Measurements from ENCODE around the gene ZNF839.
"Not testable (repeated sequence)": the region's sequence is repeated elsewhere in the genome, so short reads cannot be mapped to it uniquely, and the experiment has no call there.

ZNF839 gene

DNA sequence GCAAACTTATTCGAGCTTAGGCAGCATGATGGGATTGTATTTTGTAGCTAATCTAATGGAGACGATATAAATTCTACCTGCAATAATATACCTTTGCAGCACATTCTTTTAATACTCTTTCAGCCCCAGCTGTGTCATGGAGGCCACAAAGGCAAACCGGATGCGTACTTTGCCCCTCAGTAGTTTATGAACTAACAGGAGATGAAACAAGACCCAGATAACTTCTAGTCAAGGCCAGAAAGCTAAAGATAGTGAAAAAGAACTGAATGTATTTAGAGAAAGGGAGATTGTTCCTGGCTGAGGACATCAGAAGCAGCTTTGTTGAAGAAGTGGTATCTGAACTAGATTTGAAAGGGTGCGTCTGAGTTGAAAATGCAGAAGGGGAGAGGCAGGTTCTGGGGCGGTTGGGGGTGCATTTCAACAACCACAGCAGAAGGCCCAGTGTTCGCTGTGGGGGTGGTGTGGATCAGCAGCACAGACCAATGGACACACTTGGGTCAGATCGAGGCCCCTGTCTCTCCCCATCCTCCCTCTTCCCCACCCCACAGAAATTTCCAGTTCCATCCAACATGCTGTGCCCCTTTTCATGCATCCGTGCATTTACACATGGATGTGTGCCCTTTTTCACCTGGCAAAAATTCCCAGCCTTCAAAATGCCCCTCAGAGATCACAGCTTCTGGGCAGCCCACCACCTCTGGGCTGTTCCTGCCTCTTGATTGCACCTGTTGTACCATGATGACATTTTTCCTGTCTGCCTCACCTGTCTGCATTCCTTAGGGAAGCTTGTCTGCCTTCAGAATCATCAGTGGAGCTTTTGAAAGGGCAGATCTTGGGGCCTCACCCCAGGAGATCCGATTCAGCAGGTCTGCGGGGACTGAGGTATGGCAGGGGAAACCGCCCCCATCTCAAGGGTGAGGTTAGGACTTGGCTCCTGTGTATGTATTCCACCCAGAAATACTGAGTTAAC is 2.2 kb downstream of the ZNF839 start:
- DNase-seq (no peak), ATAC-seq (no peak)
- Mint-ChIP-seq H3K4me3 (peak overlapping the region in 1 of 2 donors; percentile 21), H3K27me3 (no peaks in the 10 kb centered on the region), H3K4me1 (peaks cover 53% of the 10 kb centered on the region), H3K27ac (no peak overlapping the region), H3K9me3 (no peaks in the 10 kb centered on the region)

DNA sequence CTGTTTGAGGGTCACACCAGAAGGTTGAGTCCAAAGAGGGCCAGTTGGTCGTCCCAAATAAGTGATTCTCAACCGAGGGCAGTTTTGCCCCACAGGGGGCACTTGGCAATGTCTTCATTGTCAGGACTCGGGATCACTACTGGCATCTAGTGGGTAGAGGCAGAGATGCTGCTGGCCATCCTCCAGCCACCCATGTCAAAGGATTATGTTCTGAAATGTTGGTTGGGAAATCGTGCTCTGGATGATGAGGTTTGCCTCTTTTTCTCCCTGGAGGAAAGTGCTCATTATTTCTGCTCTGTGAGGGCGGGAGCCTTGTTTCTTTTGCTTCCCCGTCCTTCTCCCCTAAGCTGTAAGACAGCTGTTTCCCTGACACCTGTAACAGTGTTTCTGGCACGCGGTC is 3.6 kb downstream of the ZNF839 start:
- peak in 1 of 2 donors; percentile 45 for DNase-seq
- Mint-ChIP-seq H3K9me3 (no peaks in the 10 kb centered on the region), H3K4me1 (peaks cover 40% of the 10 kb centered on the region), H3K27me3 (no peaks in the 10 kb centered on the region), H3K4me3 (no peak overlapping the region), H3K27ac (peak overlapping the region in 1 of 2 donors; percentile 41)
- ATAC-seq: no peak

DNA sequence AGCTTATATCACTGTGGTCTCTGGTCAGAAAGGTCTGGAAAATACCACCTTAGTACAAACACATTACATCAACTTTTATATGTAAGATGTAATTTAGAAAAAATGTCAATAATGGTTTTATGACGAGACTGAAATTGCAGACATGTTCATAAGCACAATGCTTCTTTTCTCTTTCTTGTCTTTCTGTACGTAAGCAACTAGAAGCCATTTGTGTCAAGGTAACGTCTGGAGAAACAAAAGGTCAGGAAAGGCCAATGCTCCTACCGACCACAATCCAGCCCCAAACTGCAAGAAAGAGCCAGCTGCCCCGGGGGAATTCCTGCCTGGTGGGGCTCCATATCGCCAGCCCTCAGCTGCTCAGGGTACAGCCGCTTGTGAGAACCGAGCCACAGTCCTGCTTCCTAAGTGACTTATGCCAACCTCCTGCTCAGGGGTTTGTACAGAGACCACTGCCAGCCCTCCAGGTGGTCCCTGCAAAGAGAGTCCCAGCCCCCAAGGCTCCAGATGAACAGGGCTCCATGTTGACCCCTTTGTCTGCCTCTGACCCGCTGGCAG is 6.3 kb downstream of the ZNF839 start:
- no peaks in the 10 kb centered on the region for H3K27me3 Mint-ChIP-seq
- no peak overlapping the region for H3K4me3 Mint-ChIP-seq
- H3K4me1 Mint-ChIP-seq: peaks cover 19% of the 10 kb centered on the region
- ATAC-seq: no peak
- DNase-seq: no peak
- no peaks in the 10 kb centered on the region for H3K9me3 Mint-ChIP-seq
- peak overlapping the region in 1 of 2 donors; percentile 19 for H3K27ac Mint-ChIP-seq

DNA sequence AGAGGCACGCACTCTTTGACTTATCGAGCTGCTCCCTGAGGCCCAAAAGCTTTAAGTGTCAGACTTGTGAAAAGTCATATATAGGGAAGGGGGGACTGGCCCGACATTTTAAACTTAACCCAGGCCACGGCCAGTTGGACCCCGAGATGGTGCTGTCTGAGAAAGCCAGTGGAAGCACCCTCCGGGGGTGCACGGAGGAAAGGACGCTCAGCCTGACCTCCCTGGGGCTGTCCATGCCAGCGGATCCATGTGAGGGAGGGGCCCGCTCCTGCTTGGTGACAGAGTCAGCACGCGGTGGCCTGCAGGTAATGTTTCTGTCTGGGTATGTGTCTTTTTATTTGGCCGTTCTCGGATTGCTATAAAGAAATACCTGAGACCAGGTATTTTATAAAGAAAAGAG is 7.0 kb downstream of the ZNF839 start:
- H3K27me3 Mint-ChIP-seq: no peaks in the 10 kb centered on the region
- peak overlapping the region in 1 of 2 donors; percentile 65 for H3K27ac Mint-ChIP-seq
- DNase-seq (no peak), ATAC-seq (no peak)
- peaks cover 12% of the 10 kb centered on the region for H3K4me1 Mint-ChIP-seq
- no peak overlapping the region for H3K4me3 Mint-ChIP-seq
- H3K9me3 Mint-ChIP-seq: no peaks in the 10 kb centered on the region

DNA sequence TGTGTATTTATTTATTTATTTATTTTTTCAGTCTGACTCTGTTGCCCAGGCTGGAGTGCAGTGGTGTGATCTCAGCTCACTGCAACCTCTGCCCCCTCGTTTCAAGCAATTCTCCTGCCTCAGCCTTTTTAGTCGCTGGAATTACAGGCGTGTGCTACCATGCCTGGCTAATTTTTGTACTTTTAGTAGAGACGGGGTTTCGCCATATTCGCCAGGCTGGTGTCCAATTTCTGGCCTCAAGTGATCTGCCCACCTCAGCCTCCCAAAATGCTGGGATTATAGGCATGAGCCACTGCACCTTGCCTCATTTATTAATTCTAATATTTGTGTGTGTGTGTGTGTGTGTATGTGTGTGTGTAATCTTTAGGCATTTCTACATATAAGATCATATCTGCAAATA is 9.8 kb downstream of the ZNF839 start:
- not testable (repeated sequence) for ATAC-seq

DNA sequence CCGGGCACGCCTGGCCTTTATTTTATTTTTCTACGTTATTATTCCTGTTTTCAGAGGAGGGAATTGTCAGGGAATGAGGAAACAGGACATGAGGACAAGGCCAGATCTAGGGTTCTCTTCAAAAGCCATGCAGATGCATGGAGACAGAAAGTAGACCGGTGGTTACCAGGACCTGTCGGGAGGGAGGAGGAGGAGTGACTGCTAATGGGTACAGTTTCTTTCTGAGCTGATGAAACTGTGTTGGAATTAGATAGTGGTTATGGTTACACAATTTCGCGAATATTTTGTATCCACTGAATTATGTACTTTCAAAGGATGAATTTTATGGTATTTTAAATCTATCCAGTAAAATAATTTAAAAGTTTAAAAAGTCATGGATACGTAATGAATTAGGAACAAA is 11.3 kb downstream of the ZNF839 start:
- ATAC-seq (no peak), DNase-seq (no peak)
- Mint-ChIP-seq H3K4me1 (no peaks in the 10 kb centered on the region), H3K4me3 (no peak overlapping the region), H3K9me3 (no peaks in the 10 kb centered on the region), H3K27ac (peak overlapping the region in 1 of 2 donors; percentile 76), H3K27me3 (no peaks in the 10 kb centered on the region)

More for the DNA sequence above, 9.8 kb downstream of the ZNF839 start:
- H3K4me3 Mint-ChIP-seq, H3K9me3 Mint-ChIP-seq, H3K27me3 Mint-ChIP-seq, H3K27ac Mint-ChIP-seq, DNase-seq, H3K4me1 Mint-ChIP-seq: not testable (repeated sequence)

DNA sequence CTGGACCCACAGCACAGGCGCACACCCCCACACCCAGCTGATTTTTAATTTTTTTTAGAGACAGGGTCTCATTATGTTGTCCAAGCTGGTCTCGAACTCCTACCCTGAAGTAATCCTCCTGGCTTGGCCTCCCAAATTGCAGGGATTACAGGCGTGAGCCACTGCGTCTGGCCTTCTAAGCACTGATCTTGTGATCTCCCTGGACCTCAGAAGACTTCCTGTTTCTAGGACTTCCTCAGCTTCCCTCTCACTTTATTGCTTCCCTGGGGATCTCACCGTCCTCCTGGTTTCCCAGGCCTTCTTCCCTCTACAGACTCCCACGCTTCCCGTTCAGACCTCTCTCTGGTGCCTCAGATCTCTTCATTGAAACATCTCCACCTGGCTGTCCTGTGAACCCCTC is 13.8 kb downstream of the ZNF839 start:
- no peak overlapping the region for H3K27ac Mint-ChIP-seq
- no peaks in the 10 kb centered on the region for H3K9me3 Mint-ChIP-seq
- ATAC-seq (no peak), DNase-seq (no peak)
- H3K4me3 Mint-ChIP-seq: no peak overlapping the region
- no peaks in the 10 kb centered on the region for H3K4me1 Mint-ChIP-seq
- H3K27me3 Mint-ChIP-seq: no peaks in the 10 kb centered on the region

DNA sequence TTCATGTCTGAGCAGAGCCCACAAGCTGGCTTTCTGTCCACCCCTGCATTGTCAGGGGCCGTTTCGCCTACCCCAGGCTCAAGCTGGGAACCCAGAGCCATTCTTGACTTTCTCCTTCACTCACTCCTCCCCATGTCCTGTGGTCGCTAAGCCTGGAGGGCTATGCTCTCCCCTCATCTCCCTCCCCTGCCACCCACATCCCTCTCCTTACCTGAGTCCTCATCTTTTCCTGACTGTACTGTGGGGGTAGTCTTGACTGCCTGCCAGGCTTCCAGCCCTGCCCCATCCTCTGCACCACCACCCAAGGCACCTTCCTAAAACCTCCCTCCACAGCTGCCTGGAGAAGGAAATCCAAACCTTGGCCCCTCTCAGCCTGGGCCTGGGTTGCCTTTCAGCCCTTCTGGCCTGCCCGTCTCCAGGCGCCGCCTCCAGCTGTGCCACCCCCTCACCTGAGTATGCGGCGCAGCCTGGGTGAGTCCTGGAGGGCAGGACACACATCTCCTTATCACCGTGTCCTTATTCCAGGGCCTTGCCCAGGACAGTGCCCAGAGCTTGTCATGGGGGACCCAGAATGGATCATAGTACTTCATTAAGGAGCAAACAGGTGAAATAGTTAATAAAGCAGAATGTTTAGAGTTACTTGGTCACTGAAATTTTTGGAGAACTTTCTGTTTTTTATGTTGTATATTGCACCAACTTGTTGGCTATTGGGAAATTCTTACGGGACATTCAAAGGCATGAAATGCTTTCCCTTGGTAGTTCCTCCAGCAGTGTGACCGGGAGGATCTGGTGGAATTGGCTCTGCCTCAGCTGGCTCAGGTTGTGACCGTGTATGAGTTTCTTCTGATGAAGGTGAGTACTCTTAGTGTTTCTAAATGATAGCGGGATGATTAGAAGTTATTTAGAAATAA is 14.5 kb downstream of the ZNF839 start:
- peak overlapping the region in 1 of 2 donors; percentile 72 for H3K27ac Mint-ChIP-seq
- DNase-seq: no peak
- ATAC-seq: no peak
- no peak overlapping the region for H3K4me3 Mint-ChIP-seq
- no peaks in the 10 kb centered on the region for H3K27me3 Mint-ChIP-seq
- no peaks in the 10 kb centered on the region for H3K9me3 Mint-ChIP-seq
- H3K4me1 Mint-ChIP-seq: no peaks in the 10 kb centered on the region

DNA sequence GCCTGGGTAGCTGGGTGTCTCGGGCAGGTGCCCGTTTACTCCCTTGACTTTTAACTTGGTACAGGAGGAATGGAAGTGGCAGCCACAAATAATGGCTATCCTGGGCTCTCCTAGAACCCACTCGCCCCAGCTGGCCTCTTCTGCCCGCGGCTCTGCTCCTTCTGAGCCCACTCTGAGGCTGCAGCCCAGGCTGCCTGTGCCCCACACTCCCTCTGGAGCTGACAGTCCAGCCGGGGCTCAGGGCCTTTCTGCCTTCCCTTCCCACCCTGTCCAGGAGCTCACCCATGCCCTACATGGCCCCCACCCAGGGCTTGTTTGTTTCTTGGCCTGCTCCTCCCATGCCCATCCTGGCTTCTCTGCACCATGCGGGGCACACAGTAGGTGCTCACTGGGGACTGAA is 15.6 kb downstream of the ZNF839 start:
- H3K27ac Mint-ChIP-seq: peak overlapping the region in 1 of 2 donors; percentile 63
- no peak overlapping the region for H3K4me3 Mint-ChIP-seq
- no peaks in the 10 kb centered on the region for H3K9me3 Mint-ChIP-seq

DNA sequence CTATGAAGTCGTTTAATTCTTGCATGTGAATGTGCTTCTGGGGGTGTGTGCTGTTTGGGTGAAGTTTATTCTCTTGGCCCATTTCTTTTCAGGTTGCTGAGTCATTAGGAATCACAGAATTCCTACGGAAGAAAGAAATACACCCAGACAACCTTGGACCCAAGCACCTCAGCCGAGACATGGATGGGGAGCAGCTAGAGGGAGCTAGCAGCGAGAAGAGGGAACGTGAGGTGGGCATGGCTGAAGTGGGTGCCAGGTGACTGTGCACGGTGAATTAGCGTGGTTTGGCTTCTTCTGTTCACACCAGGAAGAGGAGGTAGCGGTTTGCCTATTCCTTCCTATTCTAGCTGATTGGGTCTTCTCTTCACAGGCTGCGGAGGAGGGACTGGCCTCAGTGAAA is 19.2 kb downstream of the ZNF839 start:
- DNase-seq (no peak), ATAC-seq (no peak)
- Mint-ChIP-seq H3K9me3 (no peaks in the 10 kb centered on the region), H3K4me1 (no peaks in the 10 kb centered on the region), H3K27me3 (no peaks in the 10 kb centered on the region), H3K27ac (no peak overlapping the region), H3K4me3 (no peak overlapping the region)

More for the DNA sequence above, 15.6 kb downstream of the ZNF839 start:
- ATAC-seq: no peak
- H3K4me1 Mint-ChIP-seq: no peaks in the 10 kb centered on the region
- no peaks in the 10 kb centered on the region for H3K27me3 Mint-ChIP-seq
- no peak for DNase-seq

DNA sequence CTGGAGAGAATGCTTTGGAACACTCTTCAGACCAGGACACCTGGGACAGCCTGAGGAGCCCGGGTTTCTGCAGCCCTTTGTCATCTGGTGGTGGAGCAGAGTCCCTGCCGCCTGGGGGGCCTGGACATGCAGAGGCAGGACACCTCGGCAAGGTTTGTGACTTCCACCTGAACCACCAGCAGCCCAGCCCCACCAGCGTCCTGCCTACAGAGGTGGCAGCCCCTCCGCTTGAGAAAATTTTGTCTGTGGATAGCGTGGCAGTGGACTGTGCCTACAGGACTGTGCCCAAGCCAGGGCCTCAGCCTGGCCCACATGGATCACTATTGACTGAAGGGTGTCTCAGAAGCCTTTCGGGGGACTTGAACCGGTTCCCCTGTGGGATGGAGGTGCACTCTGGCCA is 22.0 kb downstream of the ZNF839 start:
- Mint-ChIP-seq H3K27me3 (no peaks in the 10 kb centered on the region), H3K4me1 (no peaks in the 10 kb centered on the region), H3K9me3 (no peaks in the 10 kb centered on the region), H3K4me3 (no peak overlapping the region), H3K27ac (peak overlapping the region; percentile 13 to 62)
- ATAC-seq (no peak), DNase-seq (no peak)

DNA sequence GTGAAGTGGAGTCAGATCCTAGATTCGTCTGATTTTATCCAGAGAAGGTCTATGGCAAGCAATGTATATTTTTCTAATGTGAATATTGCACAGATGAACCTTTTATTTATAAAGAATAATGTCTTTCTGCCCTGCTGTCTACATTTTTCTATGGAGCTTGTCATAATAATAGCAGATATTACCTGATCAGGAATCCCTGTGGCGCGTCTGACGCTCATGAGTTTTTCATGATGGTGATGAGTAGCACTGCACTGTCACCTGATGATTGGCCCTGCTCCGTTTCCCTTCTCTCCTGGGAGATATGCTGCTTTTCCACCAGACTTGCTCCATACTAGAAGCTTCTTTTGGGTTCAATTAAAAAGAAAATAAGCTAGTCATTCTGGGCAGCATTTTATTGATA is 22.7 kb downstream of the ZNF839 start:
- Mint-ChIP-seq H3K4me3 (no peak overlapping the region), H3K4me1 (no peaks in the 10 kb centered on the region), H3K9me3 (no peaks in the 10 kb centered on the region), H3K27me3 (no peaks in the 10 kb centered on the region), H3K27ac (no peak overlapping the region)
- DNase-seq (no peak), ATAC-seq (no peak)

DNA sequence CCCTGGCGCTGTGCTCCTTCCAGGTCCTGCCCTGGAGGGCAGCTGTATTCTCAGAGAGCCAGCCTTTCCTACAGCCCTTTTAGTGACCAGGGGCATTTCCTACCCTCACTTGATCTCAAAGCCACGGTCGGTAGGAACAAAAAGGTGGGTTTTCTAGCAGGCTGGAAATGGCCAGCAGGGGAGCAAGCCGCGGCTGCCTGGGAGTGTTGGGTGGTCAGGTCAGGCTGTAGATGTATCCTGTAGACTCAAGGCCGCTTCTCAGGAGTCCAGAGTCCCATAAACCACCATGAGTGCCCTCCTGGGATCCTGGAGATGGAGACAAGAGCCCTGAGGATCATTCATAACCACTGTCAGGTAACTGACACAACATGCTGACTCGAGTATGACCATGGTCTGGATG is 24.5 kb downstream of the ZNF839 start:
- no peak for ATAC-seq
- H3K4me3 Mint-ChIP-seq: no peak overlapping the region
- H3K4me1 Mint-ChIP-seq: no peaks in the 10 kb centered on the region

DNA sequence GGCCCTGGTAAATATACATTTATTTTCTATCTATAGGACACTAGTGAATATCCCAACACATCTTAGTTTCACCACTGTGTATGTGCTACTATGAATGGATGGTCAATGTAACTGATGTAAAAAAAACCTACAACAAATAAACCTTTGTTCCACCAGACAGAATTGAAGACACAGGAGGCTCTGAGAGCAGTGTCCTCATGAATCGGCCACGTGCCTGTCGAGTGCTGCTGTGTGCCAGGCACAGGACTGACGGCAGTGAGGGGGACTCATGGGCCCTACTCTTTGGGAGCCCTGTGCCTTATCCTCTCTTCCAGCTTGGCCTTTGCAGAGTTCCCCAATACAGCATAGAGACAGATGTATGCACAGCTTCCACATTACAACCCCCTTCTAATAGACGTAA is 24.9 kb downstream of the ZNF839 start:
- Mint-ChIP-seq H3K27ac (peak overlapping the region; percentile 59 to 76), H3K9me3 (no peaks in the 10 kb centered on the region)

More for the DNA sequence above, 24.5 kb downstream of the ZNF839 start:
- Mint-ChIP-seq H3K27ac (no peak overlapping the region), H3K9me3 (no peaks in the 10 kb centered on the region), H3K27me3 (no peaks in the 10 kb centered on the region)
- no peak for DNase-seq

DNA sequence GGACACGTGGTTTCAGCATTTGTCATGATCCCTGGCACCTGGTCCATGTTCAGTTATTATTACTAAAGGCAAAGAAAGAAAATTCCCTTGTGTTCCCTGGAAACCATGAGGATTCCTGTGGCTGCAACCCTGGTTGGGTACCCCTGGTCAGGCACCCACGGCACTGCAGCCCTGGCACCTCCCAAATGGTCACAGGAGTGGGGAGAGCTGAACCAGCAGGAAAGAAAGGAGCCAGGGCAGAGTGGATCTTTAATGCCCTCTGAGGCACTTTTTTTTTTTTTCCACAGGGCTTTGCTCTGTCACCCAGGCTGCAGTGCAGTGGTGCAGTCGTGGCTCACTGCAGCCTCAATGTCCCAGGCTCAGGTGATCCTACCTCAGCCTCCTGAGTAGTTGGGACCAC is 25.7 kb downstream of the ZNF839 start:
- no peak overlapping the region for H3K27ac Mint-ChIP-seq
- no peaks in the 10 kb centered on the region for H3K9me3 Mint-ChIP-seq
- ATAC-seq: no peak
- H3K4me1 Mint-ChIP-seq: no peaks in the 10 kb centered on the region
- H3K27me3 Mint-ChIP-seq: no peaks in the 10 kb centered on the region
- no peak overlapping the region for H3K4me3 Mint-ChIP-seq
- no peak for DNase-seq

More for the DNA sequence above, 24.9 kb downstream of the ZNF839 start:
- DNase-seq (no peak), ATAC-seq (no peak)
- H3K4me1 Mint-ChIP-seq: no peaks in the 10 kb centered on the region
- H3K4me3 Mint-ChIP-seq: no peak overlapping the region
- H3K27me3 Mint-ChIP-seq: no peaks in the 10 kb centered on the region

Measured in stimulated activated naive CD8-positive, alpha-beta T cell treated with anti-CD3 and anti-CD28 coated beads, Interleukin-15, amount 100 ng/mL, for 72 hours (primary cell).